Transverse colon (tissue), 4 donors: ENCODE data around the gene GTF2H3.

Experiments used
- CTCF ChIP-seq, 5 experiments: fragments of 200-600 bp in 3 of 5; fragments of 450-650 bp in 2 of 5; sonication (generic) in 3 of 5; IDR thresholded peaks; 1 replicate in 2 of 5; 2 replicates in 3 of 5; pipeline ENCODE4 v1.5.1; 2016 to 2017; ENCODE audit warnings: antibody characterized with exemption in 5 of 5, inconsistent platforms in 3 of 5, mild to moderate bottlenecking in 2 of 5, moderate library complexity in 1 of 5
- EP300 ChIP-seq: sonication (generic); formaldehyde crosslinking; IDR thresholded peaks from one replicate; pipeline ENCODE4 v1.6.1; 2017; ENCODE audit warnings: antibody characterized with exemption, low read depth
- POLR2A ChIP-seq: fragments of 450-650 bp; IDR thresholded peaks from one replicate; pipeline ENCODE4 v1.6.1; 2016; ENCODE audit warnings: antibody characterized with exemption, mild to moderate bottlenecking, moderate library complexity
- POLR2AphosphoS5 ChIP-seq, 3 donors: sonication (generic); formaldehyde crosslinking; IDR thresholded peaks; one replicate each; pipeline ENCODE4 v1.6.1; 2016; ENCODE audit warnings: antibody characterized with exemption in 3 of 3

- no peak for TF ChIP-seq CTCF (IDR thresholded peaks at IDR 0.05)
- no peak for TF ChIP-seq POLR2A
- TF ChIP-seq EP300 = no peak
- no peak for TF ChIP-seq POLR2AphosphoS5 (IDR thresholded peaks at IDR 0.05)
Measured at GRCh38 chr12:123643911-123644310, 10.3 kb downstream of the GTF2H3 start.
